Measurements from ENCODE around the gene MROH8.

- TF ChIP-seq CTCF (IDR thresholded peaks at IDR 0.05; ENCODE audit: borderline replicate concordance, extremely low read depth, low read length, poor library complexity, severe bottlenecking): no peak
- no peak for TF ChIP-seq EZH2 (IDR thresholded peaks at IDR 0.05; ENCODE audit: borderline replicate concordance, low read depth, low read length, severe bottlenecking)
These were observed 59.9 kb downstream of the MROH8 start for GRCh38 chr20:37119356-37120036.

Data from DND-41 (cell line).